NCI-H748 (cell line): ENCODE data around the gene FHIT.

Source experiments
- DNase-seq: peaks from one replicate; lab custom pipeline; 2025; ENCODE audit not compliant: unreplicated experiment; lab: John Stamatoyannopoulos, UW

Gene FHIT

DNA sequence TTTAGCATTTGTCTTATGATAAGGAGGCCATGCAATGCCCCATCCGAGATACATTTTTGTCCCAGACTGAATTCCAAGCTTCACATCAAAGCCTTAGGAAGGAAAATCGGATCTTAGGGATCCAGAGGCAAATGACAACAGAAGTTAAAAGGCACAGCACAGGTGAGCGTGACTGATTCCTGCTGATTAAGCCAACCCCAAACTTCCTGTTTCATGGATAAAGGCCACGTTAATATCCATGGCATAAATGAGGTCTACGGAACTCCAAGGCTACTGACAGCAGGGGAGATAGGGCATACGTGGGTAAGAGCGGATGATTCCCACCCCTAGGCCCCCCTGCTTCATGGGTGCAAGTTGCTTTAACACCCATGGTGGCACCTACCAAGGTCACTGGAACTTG is 471.6 kb downstream of the FHIT start:
- DNase-seq: no peak

- no peak for DNase-seq
Measured at GRCh38 chr3:60775985-60776384, 475.3 kb downstream of the FHIT start.

GRCh38 chr3:60774617-60775016 is 476.6 kb downstream of the FHIT start:
- no peak for DNase-seq

DNA sequence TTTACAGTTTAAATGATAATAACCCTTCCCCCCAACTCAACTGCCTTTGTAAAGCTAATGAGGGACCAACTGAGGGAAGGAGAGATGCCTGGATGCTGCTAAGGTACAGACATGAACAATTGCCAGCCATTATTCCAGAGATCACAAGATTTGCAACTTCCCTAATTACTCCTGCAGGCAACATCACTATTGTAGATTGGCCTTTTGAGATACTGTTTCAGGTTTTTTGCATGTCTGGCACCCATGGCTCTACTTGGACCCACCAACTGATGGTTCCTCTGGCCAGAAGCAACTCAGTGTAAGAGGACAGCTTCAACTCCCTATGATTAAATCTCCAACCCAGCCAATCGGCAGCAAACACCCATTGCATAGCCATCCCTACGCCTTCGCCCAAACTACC is 478.7 kb downstream of the FHIT start:
- no peak for DNase-seq

DNA sequence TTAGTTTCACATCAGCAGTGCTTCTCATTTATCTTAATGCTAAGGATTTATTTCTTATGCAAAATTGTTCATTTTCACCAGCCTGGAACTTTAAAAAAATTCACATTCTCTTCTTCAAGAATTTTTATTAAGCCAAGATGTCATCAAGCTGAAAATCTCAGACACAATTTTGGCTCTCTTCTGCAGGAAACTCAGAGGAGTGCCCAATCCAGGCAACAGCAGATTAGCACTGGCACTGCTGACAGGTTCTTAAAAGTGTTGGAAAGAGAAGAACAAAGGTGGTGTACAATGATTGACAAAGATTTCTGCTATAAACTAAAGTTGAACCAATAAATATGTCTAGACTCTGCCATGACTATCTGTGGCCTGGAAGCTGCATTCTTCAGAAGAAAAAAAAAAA is 479.5 kb downstream of the FHIT start:
- DNase-seq: no peak

DNA sequence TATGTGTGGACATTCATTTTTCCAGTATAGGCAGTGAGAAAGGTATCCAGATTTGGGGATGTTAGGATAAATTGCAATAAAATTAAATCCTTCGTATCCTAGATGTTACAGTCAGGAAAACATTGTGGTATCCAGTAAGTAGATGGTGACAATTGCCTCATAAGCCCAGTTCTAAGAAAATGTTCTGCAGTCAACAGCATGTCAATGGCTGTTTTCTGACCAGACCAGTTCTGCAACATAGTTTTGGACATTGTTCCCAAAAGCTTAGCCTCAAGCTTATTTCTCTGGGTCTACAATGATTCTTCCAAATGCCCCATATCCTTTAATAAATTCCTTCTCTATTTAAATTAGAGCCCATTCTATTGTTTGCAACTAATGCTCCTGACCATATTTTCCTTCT is 480.7 kb downstream of the FHIT start:
- peak; percentile 14 for DNase-seq

GRCh38 chr3:60767536-60767935 is 483.7 kb downstream of the FHIT start:
- DNase-seq: no peak

- DNase-seq: no peak
Measured at GRCh38 chr3:60765776-60766175, 485.5 kb downstream of the FHIT start.

DNA sequence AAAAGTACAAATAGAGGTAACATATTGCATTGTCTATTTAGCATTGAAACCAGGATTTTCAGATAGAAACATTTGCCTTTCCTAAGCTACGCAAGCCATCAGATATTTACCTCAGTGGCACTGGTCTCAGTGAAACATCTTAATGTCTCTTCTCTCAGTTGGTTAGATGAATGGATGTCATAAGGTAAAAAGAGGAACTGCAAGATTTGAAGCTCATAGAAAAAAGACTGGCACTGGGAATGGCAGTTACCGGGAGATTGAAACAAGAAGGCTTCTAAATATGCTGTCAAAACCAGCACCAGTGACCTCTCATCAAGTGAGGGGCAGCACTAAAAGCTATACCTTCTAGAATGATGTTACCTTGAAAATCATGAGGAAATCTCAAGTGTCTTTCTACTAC is 486.4 kb downstream of the FHIT start:
- DNase-seq: no peak

DNA sequence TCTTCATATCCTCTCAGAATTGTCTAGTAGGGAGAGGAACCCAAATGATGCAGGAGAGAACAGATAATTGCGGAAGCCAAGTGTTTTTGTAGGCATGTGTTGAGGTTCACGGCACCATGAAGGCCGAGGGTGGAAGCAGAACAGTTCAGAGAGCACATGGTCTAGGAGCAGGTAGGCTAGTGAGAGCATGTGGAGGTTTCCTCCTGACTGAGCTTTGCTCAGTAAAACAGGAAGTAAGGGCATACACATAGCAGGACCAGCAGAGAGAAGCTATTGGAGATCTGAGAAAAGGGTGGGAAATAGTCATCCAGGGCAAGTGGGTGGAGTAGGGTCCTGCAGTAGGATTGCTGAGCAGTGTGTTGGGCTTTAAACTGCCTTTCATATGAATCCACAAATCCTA is 491.1 kb downstream of the FHIT start:
- no peak for DNase-seq

GRCh38 chr3:60759439-60759838 is 491.8 kb downstream of the FHIT start:
- DNase-seq: no peak

- DNase-seq: no peak
Measured at GRCh38 chr3:60758831-60759230, 492.4 kb downstream of the FHIT start.

DNA sequence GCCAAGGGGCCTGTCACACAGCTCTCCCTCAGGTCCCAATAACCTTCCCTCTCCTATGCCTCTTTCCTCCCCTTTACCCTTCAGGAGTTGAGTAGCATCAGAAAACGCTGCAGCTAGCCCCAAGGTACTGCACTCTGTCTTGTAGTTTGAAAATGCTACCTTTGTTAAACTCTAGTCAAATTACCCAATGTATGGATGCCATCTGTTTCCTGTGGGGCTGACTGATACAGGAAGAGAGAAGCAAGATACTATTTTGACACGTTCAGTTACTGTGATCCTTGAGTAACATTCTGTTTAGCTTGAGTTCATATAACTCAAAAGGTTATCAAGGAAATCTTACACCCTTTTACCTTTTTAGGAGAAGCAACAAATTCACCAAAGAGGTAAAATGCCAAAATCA is 493.1 kb downstream of the FHIT start:
- no peak for DNase-seq

- DNase-seq: no peak
Measured at GRCh38 chr3:60757724-60758123, 493.5 kb downstream of the FHIT start.

GRCh38 chr3:60756241-60757030 is 494.8 kb downstream of the FHIT start:
- DNase-seq: no peak

DNA sequence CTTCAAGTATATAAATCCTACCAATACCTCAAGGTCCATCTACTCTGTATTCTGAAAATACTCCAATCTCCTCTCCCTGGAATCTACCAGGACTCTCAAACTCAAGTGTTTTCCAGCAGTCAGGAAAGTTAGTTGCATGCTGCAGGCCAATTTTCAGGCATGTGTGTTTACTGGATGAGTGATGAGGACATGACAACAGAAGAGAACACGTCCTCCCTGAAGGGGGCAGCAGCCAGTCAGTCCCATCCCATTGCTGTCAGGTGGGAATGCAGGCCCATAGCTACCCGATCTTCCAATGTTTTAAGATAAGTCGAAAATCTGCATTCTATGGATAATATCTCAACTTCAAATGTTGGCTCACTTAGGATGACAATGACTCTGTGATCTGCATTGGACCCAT is 496.2 kb downstream of the FHIT start:
- peak; percentile 45 for DNase-seq

- DNase-seq: no peak
Measured at GRCh38 chr3:60754617-60755016, 496.6 kb downstream of the FHIT start.

DNA sequence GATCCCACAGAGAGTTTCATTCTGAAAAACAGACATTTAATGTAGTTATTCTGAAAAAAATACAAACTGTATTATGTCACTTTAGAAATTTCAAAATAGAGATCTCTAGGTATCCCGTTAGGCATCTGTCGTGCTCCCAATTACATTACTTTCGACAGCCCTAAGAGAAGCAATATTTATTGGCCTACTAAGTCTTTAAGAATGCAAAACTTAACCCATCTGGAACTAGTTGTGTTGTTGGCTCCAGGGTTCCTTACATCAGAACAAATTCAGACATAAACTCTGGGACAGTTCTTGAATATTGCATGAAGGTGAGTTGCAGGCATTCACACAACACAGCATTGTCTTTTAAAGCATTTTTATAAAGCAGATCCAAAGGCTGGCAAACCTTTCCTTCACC is 498.4 kb downstream of the FHIT start:
- no peak for DNase-seq

DNA sequence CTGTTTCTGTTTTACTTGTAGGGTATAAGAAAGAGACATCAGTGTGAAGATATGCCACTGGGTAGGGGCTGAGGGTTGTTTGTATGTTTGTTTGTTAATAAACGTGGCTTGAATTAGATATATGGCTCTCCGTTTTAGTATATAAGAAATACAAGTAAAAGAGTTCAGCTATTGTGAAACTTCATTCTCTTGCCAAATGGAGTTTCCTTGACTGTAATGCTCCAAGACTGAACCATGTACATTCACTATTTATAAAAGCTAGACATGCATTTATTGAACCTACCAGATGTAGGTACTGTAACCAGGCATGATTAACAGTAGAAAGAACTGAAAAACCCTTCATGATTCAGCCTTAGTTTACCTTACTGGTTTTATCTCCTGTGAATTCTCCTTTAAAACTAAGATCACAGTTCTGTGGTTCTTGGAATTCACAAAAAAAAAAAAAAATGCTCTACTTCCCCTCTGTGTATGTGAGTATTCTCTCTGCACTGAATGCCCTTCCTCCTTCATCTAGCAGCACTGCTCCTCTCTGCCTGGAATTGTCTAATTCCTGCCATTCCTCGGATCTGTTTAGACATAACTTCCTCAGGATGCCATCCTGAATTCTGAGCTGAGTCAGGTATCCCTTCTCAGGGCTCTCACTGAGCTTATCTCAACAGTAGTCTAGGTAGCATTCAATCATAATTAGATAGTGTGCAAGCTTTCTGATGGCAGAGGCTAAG is 504.4 kb downstream of the FHIT start:
- no peak for DNase-seq

GRCh38 chr3:60746043-60746638 is 505.1 kb downstream of the FHIT start:
- no peak for DNase-seq

DNA sequence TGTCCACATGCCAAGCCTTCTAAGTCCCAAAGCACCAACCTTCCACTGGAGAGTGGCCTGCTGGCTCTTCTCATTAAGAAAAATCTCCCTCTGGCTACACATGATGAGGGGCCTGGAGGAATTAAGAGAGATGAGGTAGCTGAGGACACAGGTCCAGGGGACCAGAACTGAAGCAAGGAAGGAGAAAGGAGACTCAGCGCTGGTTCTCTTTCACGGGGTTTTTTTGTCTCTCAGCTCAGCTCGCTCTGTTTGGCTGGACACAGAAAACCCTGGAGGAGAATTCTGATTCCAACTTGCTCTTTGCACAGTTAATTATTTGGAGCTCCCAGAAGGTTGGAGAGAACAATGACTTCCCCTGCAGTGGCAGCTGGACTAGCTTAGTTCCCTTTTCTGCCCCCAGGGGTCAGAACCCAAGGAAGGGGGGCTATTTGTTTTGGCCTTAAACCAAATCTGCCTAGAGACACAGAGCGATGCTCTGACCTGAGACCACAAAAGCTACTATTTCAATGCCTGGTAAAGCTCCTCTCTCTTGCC is 507.6 kb downstream of the FHIT start:
- DNase-seq: peak; percentile 93

- peak; percentile 62 for DNase-seq
Measured at GRCh38 chr3:60742606-60743145, 508.6 kb downstream of the FHIT start.
